ENCODE results near the gene GAS6.

DNA sequence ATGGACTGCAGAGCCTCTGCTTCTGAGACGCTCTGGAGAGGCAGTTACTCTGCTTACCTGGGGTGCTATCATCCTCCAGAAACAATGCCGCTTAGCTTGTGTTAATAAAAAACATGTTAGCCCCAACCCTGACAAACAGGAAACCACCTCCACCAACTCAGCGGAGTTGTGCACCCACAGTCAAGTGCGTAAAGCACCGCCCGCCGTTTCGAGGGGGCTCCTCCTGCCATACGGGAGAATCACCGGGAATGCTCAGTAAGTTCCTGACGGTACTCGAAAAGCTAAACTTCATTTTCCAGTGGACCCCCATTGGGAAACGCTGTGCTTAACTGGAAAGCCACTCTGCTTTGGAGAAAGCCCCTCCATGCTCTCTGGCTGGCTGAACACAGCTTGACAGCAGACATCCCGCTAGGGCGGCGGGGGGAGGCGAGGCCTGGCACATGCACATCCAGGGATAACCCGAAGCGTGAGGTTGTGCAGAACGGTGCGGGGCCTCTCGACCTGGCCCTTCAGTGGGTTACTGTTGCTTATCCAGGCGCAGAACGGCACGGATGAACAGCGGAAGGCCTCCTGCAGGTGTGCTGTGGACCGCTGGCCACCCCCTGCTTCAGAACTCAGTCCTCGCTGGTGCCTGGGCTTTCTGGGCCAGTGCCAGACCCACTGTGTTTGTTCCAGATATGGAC lies 17.1 kb downstream of the GAS6 start:
- no peak for TF ChIP-seq POLR2A (IDR thresholded peaks at IDR 0.05)
- TF ChIP-seq, protein P1, sequence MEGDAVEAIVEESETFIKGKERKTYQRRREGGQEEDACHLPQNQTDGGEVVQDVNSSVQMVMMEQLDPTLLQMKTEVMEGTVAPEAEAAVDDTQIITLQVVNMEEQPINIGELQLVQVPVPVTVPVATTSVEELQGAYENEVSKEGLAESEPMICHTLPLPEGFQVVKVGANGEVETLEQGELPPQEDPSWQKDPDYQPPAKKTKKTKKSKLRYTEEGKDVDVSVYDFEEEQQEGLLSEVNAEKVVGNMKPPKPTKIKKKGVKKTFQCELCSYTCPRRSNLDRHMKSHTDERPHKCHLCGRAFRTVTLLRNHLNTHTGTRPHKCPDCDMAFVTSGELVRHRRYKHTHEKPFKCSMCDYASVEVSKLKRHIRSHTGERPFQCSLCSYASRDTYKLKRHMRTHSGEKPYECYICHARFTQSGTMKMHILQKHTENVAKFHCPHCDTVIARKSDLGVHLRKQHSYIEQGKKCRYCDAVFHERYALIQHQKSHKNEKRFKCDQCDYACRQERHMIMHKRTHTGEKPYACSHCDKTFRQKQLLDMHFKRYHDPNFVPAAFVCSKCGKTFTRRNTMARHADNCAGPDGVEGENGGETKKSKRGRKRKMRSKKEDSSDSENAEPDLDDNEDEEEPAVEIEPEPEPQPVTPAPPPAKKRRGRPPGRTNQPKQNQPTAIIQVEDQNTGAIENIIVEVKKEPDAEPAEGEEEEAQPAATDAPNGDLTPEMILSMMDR (IDR thresholded peaks at IDR 0.05) = no peak
